ENCODE data around the gene IQSEC1.

IQSEC1 gene

GRCh38 chr3:12959410-12959809, 113.8 kb downstream of the IQSEC1 start:
- no peak for TF ChIP-seq CTCF (IDR thresholded peaks at IDR 0.05; ENCODE audit: extremely low read depth, insufficient read depth, missing control alignments)
- in situ Hi-C loops (cut with MboI; ENCODE audit: low pct_unique_long_range_greater_than_20kb, low sequenced_read_pairs, unreplicated experiment): no loop called here

GRCh38 chr3:12957824-12958792, 115.1 kb downstream of the IQSEC1 start:
- TF ChIP-seq CTCF (IDR thresholded peaks at IDR 0.05; ENCODE audit: extremely low read depth, insufficient read depth, missing control alignments): no peak
- DNase-seq (ENCODE audit: low spot score): no peak
- in situ Hi-C loops (cut with MboI; ENCODE audit: low pct_unique_long_range_greater_than_20kb, low sequenced_read_pairs, unreplicated experiment): no loop called here

More at GRCh38 chr3:12959410-12959809, 113.8 kb downstream of the IQSEC1 start:
- DNase-seq (ENCODE audit: low spot score): no peak

GRCh38 chr3:12957339-12957738, 115.9 kb downstream of the IQSEC1 start:
- TF ChIP-seq CTCF (IDR thresholded peaks at IDR 0.05; ENCODE audit: extremely low read depth, insufficient read depth, missing control alignments): no peak
- DNase-seq (ENCODE audit: low spot score): no peak
- in situ Hi-C loops (cut with MboI; ENCODE audit: low pct_unique_long_range_greater_than_20kb, low sequenced_read_pairs, unreplicated experiment): no loop called here

- in situ Hi-C loops (cut with MboI; ENCODE audit: low pct_unique_long_range_greater_than_20kb, low sequenced_read_pairs, unreplicated experiment): no loop called here
- TF ChIP-seq CTCF (IDR thresholded peaks at IDR 0.05; ENCODE audit: extremely low read depth, insufficient read depth, missing control alignments): no peak
- DNase-seq (ENCODE audit: low spot score): no peak
Observed at GRCh38 chr3:12956316-12956660, 116.9 kb downstream of the IQSEC1 start.

GRCh38 chr3:12955651-12956315, 117.4 kb downstream of the IQSEC1 start:
- TF ChIP-seq CTCF (IDR thresholded peaks at IDR 0.05; ENCODE audit: extremely low read depth, insufficient read depth, missing control alignments): no peak
- DNase-seq (ENCODE audit: low spot score): no peak
- in situ Hi-C loops (cut with MboI; ENCODE audit: low pct_unique_long_range_greater_than_20kb, low sequenced_read_pairs, unreplicated experiment): no loop called here

- no peak for DNase-seq (ENCODE audit: low spot score)
- in situ Hi-C loops (cut with MboI; ENCODE audit: low pct_unique_long_range_greater_than_20kb, low sequenced_read_pairs, unreplicated experiment): no loop called here
- no peak for TF ChIP-seq CTCF (IDR thresholded peaks at IDR 0.05; ENCODE audit: extremely low read depth, insufficient read depth, missing control alignments)
Observed at GRCh38 chr3:12954891-12955650, 118.2 kb downstream of the IQSEC1 start.
